Suppressor macrophage (primary cell): ENCODE measurements around the gene TP53BP2.
"Not testable (repeated sequence)": the region's sequence is repeated elsewhere in the genome, so short reads cannot be mapped to it uniquely, and the experiment has no call there.

Experiments
- DNase-seq, 4 experiments: peaks; one replicate each; pipeline ENCODE4 v3.0.0-alpha.2; 2020 to 2022

Gene TP53BP2

GRCh38 chr1:223852337-223852736 lies 6.6 kb upstream of the TP53BP2 start:
- no peak for DNase-seq

GRCh38 chr1:223849352-223850254 lies 3.9 kb upstream of the TP53BP2 start:
- no peak for DNase-seq

GRCh38 chr1:223848536-223848935 lies 2.8 kb upstream of the TP53BP2 start:
- no peak for DNase-seq

GRCh38 chr1:223847781-223848345 lies 2.1 kb upstream of the TP53BP2 start:
- DNase-seq = no peak

GRCh38 chr1:223845037-223845809 lies 524 bp downstream of the TP53BP2 start:
- peak; percentile 68 to 85 (median 76) for DNase-seq

GRCh38 chr1:223844787-223845036 lies 1.0 kb downstream of the TP53BP2 start:
- peak in 2 of 4 experiments; percentile 30 to 39 for DNase-seq

- DNase-seq = no peak
Observed at GRCh38 chr1:223843934-223844786, 1.6 kb downstream of the TP53BP2 start.

- DNase-seq = no peak
Observed at GRCh38 chr1:223842784-223843183, 3.0 kb downstream of the TP53BP2 start.

- DNase-seq = not testable (repeated sequence)
Observed at GRCh38 chr1:223841977-223842623, 3.6 kb downstream of the TP53BP2 start.

- no peak for DNase-seq
Observed at GRCh38 chr1:223840254-223840653, 5.5 kb downstream of the TP53BP2 start.

- no peak for DNase-seq
Observed at GRCh38 chr1:223838125-223838854, 7.5 kb downstream of the TP53BP2 start.

- no peak for DNase-seq
Observed at GRCh38 chr1:223837687-223838086, 8.1 kb downstream of the TP53BP2 start.

- DNase-seq = no peak
Observed at GRCh38 chr1:223837206-223837605, 8.5 kb downstream of the TP53BP2 start.

GRCh38 chr1:223836586-223836985 lies 9.2 kb downstream of the TP53BP2 start:
- DNase-seq = no peak

GRCh38 chr1:223835754-223836153 lies 10.0 kb downstream of the TP53BP2 start:
- peak; percentile 42 to 77 (median 64) for DNase-seq

- DNase-seq = peak; percentile 37 to 69 (median 48)
Observed at GRCh38 chr1:223834660-223835263, 11.0 kb downstream of the TP53BP2 start.

GRCh38 chr1:223833948-223834347 lies 11.8 kb downstream of the TP53BP2 start:
- no peak for DNase-seq

- peak in 2 of 4 experiments; percentile 20 to 37 for DNase-seq
Observed at GRCh38 chr1:223832637-223832943, 13.2 kb downstream of the TP53BP2 start.

GRCh38 chr1:223831755-223832636 lies 13.8 kb downstream of the TP53BP2 start:
- peak in 3 of 4 experiments; percentile 36 to 86 (median 76) for DNase-seq

GRCh38 chr1:223829678-223830077 lies 16.1 kb downstream of the TP53BP2 start:
- no peak for DNase-seq
